CD4-positive, alpha-beta T cell treated with Interleukin-2 at 100 ng/mL for 4 hours (primary cell): ENCODE data around the gene CPEB2.

Source experiments
- DNase-seq: peaks from one replicate; pipeline ENCODE4 v3.0.0-alpha.2; 2020; ENCODE audit warnings: low spot score

Gene CPEB2

DNA sequence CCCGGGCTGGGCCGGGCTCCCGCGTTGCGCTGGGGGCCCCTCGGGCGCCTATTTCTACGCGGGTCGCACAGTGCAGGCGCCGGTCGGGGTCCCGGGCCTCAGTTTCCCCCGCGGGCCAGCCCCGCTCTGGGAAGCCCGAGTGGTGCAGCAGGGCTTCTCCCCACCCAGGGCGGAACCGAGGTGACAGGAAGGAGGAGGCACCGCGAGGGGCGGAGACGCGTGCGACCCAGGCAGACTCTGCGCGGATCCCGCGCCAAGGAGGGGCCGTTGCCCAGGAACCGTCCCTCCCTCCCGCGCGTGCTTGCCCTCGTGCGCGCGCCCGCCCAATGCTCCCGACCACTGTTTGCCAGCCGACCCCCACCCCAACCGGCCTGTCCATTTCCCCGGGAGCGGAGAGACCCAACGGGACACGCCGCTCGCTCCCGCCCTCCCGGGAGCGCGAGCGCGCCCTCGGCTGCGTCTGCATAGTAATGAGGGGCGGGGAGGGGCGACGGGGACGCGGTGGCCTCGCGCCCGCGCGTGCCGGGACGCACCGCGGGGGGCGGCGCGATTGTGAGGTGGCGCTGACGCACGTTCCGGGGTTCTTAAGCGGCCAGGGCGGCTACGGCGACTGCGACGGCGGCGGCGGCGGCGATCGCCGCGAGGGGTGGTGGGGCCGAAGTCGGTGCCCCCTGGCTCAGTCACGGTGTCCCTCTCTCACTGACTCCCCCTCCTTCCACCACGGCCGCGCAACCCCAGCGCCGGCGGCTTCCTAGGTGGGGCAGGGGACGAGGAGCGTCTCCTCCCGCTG lies at the start of gene CPEB2:
TSS of gene CPEB2 (plus strand) at position 613 of the 790 bp plus-strand sequence. CDS start 193 bp downstream, outside the sequence.
- DNase-seq = peak; percentile 89

DNA sequence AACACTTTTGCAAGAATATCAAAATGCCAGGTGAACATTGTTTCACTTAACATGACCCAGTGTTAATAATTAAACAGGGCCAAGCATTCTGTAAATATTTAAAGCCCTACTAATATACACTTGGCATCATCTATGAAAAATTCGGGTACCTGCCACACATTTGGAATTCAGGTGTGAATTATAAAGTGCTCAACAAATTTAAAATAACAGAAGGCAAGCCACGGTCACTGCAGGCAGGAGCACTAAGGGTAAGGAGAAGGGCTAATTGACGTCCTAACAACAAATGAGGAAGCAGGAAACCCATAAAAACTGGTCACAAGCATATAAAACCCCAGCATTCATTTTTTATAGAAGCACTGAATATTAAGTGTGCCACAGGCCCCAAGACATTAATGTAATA lies 43.8 kb upstream of the CPEB2 start:
- DNase-seq = no peak

DNA sequence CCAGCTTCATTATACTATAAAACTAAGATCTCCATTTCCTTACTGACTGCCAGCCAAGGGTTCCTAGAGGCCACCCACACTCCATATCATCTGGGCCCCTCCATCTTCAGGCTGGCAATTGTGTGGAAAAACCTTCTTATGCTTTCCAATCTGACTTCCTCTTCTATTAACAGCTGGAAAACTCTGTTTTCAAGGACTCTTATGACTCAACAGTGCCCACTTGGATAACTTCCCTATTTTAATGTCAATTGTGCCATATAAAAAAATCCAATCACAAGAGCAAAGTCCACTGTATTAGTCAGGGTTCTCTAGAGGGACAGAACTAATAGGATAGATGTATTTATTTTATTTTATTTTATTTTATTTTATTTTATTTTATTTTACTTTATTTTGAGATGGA lies 41.0 kb upstream of the CPEB2 start:
- no peak for DNase-seq

DNA sequence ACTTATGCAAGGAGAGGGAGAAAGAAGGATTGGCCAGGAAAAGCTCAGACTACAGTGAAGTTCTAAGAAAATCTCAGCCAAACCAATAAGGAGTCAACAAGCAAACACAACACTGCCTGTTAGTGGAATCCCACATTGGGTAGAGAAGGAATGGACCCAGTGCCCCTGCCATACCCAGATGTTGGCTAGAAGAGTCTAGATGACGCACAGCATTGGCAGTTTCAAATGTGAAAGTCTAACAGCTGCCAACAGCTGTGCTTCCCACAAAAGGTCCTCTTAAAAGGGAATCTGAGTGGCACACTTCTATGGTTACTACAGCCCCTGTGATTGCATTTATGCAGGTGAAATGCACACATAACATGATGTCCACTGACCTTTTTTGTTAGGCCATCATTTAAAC lies 37.2 kb upstream of the CPEB2 start:
- DNase-seq = no peak

DNA sequence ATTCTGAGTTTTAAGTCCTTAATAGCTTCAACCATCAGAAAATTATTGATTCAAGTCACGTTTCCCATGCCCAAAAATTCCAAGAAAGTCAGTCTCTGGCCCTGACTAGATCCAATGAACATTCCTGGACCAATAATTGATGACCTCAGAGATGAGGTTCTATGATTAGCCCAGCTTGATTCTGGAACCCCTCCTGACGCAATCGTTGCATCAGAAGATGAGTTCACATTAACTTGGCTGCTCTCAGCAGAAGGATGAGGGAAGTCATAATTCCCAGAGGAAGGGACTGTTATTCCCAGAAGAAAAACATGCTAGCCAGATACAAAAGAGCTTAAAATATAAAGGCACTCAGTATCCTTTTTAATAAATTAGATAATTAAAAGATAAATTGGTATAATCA lies 34.3 kb upstream of the CPEB2 start:
- DNase-seq = no peak

DNA sequence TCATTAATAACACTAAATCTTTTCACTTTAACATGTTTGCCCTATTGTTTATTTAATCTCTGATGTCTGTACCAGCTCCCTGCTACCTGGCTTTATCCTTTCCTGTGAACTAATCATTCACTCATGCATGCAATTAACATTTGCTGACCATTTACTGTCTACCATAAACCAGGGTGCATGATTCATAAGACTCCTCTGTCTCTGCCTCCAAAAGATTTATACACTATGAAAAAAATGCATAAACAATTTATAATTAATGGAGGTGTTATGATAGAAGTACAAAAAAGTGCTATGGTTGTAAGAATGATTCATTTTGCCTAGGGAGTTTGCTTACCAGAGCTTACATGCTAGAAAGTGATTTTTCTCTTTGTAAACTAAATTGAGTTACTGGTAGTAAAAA lies 24.5 kb upstream of the CPEB2 start:
- no peak for DNase-seq

DNA sequence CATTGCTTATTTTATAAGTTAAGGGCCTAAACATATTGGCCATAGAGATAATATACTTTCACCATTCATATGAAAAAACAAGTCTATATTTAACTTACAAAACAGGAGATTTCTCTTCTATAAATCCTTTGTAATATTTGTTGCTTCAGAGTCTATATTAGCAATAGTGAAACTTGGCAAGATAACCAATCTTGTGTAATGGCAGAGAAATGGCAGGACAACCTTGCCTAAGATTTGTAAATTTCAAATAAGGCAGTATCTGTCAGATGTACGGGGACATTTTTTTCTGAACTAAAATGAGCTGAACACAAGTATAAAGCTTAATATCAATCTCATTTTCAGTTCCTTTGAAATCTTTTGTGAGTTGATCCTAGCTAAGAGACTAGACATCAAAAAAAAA lies 17.8 kb upstream of the CPEB2 start:
- DNase-seq = no peak

DNA sequence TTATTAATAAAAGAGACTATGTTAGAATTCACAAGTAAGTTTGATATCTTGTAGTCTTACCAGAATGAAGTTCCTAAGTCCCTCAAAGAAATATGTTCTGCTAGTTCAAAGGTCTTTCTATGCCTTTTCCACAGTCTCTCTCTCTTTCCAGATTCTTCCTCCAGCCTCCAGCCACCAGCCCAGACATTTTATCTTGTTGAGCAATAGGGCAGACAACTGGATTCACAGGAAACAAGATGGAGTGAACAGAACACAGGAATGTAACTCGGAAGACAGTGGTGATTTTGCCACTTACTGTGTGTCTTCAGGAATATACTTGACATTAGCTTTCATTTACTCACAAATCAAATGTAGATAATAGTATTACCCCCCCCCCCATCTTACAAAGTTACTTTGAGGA lies 17.1 kb upstream of the CPEB2 start:
- no peak for DNase-seq

DNA sequence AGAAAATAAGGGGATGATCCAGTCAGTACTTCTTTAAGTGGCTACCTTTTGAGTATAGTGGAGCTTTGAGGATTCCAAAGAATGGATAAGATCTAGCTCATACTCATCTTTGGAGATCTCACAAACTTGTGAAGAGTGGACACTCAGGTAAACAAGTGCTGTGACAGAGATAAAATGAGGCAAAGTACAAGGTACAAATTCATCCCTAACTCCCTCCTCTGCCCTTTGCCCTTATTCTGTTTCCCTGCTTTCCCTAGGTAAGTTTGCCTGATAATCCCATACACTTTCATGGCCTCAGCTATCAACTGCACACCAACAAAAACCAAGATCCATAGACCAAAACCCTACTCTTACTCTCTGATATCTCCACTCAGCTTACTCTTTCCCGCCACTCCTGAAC lies 16.4 kb upstream of the CPEB2 start:
- no peak for DNase-seq

DNA sequence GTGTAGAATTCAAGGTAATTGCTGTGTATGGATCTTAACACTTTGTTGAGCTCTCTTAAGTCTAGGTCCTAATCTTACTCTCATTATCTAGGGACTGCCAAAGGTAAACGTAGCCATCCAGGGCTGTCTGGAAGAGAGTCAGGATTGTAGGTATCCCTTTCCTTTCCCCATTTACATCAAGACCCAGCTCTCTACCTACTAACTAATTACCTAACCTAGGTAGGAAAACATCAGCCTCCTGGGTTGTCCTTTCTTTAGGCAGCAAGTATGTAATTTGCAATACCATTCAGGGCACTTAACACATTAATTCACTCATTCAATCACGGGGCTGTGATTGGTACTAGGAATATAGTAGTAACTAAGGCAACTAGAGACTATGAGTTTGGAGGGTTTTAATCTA lies 15.2 kb upstream of the CPEB2 start:
- no peak for DNase-seq

DNA sequence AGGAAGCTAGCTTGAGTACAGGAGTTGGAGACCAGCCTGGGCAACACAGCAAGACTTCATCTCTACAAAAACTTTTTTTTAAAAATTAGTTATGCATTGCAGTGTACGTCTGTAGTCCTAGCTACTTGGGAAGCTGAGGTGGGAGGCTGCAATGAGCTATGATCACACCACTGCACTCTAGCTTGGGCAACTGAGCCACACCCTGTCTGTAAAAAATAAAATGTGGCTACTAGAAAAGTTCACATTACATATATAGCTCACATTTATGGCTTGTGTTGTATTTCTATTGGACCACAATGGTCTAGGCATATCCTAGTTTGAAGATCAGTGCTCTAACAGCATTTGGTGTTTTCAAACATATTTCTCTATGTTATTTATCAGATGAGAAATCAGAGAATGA lies 11.8 kb upstream of the CPEB2 start:
- DNase-seq = no peak

DNA sequence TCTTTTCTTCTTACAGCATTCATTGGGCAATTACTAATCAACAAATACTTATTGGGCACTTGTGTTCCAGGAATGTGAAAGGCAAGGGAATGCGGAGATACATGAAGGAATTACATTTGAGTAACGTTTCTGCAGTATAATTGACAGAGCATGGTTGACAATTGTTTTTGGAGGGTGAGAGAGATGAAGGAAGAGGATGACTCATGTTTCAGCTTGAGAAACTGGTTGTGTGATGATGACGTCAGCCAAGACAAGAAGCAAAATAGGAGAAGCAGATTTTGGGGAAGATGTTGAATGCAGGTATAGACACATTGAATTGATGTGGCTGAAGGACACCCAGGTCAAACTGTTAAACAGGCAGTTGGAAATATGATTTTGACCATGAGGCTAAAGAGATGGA lies 8.0 kb upstream of the CPEB2 start:
- no peak for DNase-seq

DNA sequence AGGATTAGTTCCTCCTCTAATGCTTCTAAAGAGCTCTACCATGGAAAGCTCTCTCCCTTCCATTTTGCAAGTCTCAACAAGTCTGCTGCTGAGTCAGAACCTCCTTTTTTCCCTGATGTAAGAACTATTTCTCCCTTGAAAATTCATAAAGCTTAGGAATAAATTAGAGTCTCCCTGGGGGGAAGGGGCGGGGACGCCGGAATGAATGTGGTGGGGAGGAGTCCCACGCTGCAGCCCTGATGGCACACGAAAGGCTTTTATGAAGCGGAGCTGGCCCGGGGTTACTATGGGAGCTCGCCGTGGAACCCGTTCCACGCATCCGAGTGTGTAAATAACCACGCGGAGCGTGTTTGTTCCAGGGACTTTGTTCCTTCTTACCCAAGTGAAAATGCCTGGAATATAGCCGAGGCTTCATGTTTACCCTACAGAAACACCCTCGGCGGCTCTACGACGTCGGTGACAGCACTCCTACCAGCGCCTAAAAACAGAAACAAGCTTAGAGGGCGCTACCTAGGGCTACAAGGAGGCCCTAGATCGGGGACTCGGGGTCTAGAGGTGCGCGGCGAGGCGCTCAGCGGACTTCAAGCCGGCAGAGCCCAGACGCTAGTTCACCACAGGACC lies 923 bp upstream of the CPEB2 start:
- peak; percentile 46 for DNase-seq

DNA sequence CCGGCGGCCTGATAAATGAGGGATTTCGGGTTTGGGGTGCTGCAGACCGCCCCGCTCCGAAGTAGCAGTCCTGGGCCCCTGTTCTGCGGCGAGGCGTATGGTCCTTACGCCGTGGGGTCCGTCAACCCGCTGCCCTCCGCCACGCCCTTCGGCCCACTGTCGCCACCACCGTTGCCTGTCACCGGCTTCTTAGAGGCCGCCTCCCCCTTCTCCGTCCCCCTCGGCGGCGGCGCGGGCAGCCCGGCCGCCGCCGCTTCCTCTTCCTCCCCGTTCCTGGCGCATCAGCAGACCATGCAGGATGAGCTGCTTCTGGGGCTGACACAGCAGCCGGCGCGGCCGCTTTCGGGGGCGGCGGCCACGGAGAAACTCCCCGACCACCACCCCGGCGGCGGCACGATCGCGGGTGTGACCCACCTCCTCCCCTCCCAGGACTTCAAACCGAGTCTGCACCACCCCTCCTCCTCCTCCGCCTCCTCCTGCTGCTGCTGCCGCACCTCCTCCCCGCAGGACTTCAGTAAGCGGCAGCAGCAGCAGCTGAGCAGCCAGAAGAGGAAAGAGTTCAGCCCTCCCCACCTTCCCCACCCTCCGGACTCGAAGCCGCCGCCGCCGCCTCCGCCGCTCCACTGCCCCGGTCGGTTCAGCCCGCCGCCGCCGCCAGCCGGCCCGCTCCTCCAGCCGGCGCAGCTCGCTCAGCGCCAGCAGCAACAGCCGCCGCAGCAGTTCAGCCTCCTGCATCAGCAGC lies 549 bp downstream of the CPEB2 start:
- DNase-seq = peak; percentile 83

DNA sequence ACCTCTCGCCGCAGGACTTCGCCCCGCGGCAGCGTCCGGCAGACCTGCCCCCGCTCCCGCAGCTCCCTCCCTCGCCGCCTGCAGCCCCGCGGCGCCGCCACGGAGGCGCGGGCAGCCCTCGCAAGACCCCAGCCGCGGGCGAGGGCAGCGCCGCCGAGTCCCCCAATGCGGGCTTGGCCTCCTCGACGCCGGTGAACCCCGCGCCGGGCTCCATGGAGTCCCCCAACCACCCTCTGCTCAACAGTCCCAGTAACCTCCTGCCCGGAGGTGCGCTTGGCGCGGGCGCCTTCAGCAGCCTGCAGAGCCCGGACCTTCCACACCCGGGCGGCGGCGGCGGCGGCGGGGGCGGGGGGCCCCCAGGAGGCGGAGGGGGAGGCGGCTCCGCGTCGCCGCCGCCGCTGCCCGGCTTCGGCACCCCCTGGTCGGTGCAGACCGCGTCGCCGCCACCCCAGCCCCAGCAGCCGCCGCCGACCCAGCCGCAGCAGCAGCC lies 1.2 kb downstream of the CPEB2 start:
- DNase-seq = peak; percentile 53

DNA sequence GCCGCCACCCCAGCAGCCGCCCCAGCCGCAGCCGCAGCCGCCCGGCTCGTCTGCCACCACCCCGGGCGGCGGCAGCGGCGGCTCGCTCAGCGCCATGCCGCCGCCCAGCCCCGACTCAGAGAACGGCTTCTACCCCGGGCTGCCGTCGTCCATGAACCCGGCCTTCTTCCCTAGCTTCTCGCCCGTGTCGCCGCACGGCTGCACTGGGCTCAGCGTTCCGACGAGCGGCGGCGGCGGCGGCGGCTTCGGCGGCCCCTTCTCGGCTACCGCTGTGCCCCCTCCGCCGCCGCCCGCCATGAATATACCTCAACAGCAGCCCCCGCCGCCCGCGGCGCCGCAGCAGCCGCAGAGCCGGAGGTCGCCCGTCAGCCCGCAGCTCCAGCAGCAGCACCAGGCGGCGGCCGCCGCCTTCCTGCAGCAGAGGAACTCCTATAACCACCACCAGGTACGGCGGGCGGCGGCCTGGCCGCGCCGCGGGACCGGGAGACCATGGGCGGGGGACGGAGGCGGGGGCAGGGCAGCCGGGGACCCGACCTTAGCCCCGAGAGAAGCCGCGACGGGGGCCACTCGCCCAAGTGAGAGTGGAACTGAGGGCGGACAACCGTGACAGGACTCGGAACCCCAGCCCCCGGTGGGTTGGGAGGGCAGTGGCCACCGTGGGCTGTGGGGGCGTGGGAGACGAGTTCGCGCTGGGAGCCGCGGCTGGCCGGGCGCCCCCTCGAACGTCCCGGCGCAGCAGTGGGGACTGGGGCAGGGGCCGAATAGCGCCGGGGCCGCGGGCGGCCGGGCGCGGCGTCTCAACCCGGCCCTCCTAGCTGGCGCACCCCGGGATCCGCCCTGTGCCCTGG lies 1.8 kb downstream of the CPEB2 start:
- peak; percentile 41 for DNase-seq

DNA sequence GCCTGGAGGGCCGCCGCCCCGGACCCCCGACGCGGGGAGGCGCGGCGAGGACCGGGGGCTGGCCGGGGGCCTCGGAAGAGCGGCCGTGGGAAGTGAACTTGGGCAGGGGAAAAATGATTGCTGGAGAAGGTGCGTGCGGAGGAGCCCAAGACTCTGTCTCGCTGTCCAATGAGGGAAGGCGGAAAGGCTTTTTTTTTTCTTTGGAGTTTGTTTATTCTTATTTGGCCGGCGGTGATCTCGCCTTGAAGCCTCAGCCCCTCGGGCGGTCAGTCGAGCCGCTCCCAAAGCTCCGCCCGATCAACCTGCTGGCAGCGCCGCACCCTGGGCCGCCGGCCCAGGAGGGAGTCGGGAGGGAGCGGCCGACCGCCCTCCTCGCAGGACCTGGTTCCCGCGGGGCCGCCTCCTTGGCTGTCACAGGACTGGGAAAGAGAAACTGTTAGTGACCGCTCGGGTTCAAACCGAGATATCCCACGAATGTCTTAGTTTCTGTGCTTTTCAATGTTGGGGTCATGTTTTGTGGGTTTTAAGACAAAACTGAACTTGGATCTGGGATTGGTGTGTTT lies 2.5 kb downstream of the CPEB2 start:
- peak; percentile 29 for DNase-seq

DNA sequence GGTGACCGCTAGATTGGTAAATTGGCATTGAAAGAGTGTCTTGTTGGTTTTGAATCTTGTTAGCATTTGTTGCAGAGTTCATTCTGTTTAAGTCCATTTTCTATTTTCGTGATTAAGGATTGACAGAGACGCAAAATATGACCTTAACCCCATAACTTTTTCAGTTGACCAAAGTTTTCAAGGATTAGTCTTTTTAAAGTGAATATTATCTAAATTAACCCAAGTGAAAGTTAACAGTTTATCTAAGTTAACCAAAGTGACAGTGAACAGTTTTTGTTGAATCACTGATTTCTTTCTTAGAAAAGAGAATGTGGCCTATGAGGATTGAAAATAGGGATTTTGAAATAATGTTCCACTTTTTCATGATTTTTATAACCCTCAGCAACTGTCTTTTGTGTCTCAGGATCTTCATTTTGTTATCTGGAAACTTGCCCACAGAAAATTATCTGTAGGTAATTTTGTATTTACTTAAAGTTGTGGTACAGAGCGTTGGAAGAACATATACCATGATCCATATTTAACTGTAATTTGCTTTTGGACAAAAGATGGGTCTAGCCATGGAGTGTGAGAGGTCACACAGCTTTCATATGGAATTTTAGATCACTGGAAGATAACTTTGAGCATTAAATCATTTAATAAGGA lies 3.3 kb downstream of the CPEB2 start:
- no peak for DNase-seq

DNA sequence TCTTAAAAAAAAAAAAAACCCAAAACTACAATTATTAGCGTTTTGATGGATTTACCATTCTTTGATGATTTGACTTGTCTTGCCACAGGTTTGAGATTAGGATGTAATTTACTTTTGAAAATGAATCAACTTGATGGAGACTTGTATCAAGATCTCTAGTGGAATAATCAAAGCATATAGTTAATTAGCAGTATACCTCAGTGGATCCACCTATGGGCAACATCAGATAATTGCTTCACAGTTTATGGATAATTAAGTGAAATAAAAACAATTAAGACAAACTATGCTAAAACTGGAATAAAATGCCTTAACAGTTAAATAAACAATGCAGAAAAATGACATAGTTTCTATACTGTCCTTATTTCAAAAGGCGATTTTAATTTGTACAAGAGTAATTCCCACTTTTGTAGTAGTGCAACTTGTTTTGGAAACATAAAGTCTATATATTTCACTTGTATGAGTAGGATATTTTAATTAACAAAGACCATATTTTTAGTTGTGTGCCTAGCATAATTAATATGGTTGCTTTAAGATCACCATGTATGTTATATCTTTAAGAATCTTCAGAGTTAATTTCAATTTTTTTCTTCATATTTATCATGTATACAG lies 4.2 kb downstream of the CPEB2 start:
- peak; percentile 43 for DNase-seq

DNA sequence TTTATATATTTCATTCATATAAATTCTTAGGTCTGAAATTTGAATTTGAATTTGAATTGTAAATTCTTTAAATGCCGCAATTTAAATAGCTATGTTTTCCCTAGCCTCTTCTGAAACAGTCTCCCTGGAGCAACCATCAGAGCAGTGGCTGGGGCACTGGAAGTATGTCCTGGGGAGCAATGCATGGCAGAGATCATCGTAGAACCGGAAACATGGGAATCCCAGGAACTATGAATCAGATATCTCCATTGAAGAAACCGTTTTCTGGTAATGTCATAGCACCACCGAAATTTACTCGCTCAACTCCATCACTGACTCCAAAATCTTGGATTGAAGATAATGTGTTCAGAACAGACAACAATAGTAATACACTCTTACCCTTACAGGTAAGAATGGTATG lies 4.9 kb downstream of the CPEB2 start:
- DNase-seq = no peak
